ENCODE measurements around the gene BCKDHB. TPM values are rescaled to one million over a fixed set of nuclear protein-coding genes. Genes with fewer than 3 reads are reported as not detected.
A peak's percentile ranks its signal among the peaks of the same experiment; 100 is the strongest.

Gene BCKDHB
- total RNA-seq, 1 experiment from 2014 or later, result 24.3 TPM

DNA sequence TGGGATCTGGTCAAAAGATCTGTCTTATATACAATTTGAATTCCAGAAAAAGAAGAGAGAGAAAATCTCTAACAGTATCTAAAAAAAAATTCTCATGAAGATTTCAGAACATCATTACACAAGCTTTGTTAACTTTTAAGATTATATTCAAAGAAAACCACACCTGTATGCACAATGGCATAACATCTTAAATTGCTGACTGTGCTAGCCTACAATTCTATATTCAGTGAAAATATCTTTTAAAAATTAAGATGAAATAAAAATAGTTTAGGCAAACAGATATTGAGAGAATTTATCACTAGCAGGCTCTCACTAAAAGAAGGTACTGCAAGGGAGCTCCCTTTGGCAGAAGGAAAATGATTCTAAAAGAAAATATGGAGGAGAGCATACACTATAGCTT, 100.3 kb downstream of the BCKDHB start (continued):
- no peak for TF ChIP-seq SMAD4 (CRISPR knock-in tag; IDR thresholded peaks at IDR 0.05)
- TF ChIP-seq, protein P1, sequence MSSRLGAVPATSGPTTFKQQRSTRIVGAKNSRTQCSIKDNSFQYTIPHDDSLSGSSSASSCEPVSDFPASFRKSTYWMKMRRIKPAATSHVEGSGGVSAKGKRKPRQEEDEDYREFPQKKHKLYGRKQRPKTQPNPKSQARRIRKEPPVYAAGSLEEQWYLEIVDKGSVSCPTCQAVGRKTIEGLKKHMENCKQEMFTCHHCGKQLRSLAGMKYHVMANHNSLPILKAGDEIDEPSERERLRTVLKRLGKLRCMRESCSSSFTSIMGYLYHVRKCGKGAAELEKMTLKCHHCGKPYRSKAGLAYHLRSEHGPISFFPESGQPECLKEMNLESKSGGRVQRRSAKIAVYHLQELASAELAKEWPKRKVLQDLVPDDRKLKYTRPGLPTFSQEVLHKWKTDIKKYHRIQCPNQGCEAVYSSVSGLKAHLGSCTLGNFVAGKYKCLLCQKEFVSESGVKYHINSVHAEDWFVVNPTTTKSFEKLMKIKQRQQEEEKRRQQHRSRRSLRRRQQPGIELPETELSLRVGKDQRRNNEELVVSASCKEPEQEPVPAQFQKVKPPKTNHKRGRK (CRISPR knock-in tag; IDR thresholded peaks at IDR 0.05; ENCODE audit: borderline replicate concordance), result no peak

DNA sequence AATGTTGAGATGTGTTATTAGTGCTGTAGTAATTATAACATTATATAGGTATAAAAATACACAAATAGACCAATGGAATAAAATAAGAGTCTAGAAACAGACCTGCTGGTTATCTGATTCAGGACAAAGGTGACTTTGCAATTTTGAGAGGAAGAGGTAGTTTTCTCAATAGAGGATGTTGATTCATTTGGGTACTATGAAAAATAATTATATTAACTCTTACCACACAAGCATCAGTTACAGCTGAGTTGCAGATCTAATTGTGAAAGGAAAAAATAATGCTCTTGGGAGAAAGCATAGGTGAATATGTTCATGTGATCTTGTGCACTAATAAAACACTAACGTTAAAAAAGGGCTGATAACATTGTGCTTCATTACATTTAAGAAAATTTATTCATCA, 103.0 kb downstream of the BCKDHB start:
- no peak overlapping the region for H3K4me3 Mint-ChIP-seq
- POLR2A ChIA-PET, result no interaction called here

GRCh38 chr6:80210618-80211017, 104.1 kb downstream of the BCKDHB start:
- H3K27me3 Mint-ChIP-seq (ENCODE audit: low read depth), result no peaks in the 10 kb centered on the region
- H3K27ac Mint-ChIP-seq, result peak overlapping the region; percentile 93
- ChIA-PET CTCF (interaction anchor here (1.1 kb wide), 1 partner anchor 313 kb away, joined by 4 read pairs; no protein-coding TSS in a partner anchor), POLR2A (no interaction called here)
- H3K4me1 Mint-ChIP-seq, result peaks cover 40% of the 10 kb centered on the region
- H3K4me3 Mint-ChIP-seq, result no peak overlapping the region
- H3K9me3 Mint-ChIP-seq, result no peaks in the 10 kb centered on the region
- DNase-seq (ENCODE audit: low spot score), result no peak
- no peaks in the 10 kb centered on the region for H3K36me3 Mint-ChIP-seq
- TF ChIP-seq ZNF416 (CRISPR knock-in tag; IDR thresholded peaks at IDR 0.05), result no peak
- TF ChIP-seq GABPB1 (CRISPR knock-in tag; IDR thresholded peaks at IDR 0.05), result no peak
- TF ChIP-seq MXD4 (CRISPR knock-in tag; IDR thresholded peaks at IDR 0.05; ENCODE audit: borderline replicate concordance), result no peak
- TF ChIP-seq, protein P2, sequence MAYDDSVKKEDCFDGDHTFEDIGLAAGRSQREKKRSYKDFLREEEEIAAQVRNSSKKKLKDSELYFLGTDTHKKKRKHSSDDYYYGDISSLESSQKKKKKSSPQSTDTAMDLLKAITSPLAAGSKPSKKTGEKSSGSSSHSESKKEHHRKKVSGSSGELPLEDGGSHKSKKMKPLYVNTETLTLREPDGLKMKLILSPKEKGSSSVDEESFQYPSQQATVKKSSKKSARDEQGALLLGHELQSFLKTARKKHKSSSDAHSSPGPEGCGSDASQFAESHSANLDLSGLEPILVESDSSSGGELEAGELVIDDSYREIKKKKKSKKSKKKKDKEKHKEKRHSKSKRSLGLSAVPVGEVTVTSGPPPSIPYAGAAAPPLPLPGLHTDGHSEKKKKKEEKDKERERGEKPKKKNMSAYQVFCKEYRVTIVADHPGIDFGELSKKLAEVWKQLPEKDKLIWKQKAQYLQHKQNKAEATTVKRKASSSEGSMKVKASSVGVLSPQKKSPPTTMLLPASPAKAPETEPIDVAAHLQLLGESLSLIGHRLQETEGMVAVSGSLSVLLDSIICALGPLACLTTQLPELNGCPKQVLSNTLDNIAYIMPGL (CRISPR knock-in tag; IDR thresholded peaks at IDR 0.05), result no peak
- no peak for TF ChIP-seq USF1 (CRISPR knock-in tag; IDR thresholded peaks at IDR 0.05)
- TF ChIP-seq, protein P3, sequence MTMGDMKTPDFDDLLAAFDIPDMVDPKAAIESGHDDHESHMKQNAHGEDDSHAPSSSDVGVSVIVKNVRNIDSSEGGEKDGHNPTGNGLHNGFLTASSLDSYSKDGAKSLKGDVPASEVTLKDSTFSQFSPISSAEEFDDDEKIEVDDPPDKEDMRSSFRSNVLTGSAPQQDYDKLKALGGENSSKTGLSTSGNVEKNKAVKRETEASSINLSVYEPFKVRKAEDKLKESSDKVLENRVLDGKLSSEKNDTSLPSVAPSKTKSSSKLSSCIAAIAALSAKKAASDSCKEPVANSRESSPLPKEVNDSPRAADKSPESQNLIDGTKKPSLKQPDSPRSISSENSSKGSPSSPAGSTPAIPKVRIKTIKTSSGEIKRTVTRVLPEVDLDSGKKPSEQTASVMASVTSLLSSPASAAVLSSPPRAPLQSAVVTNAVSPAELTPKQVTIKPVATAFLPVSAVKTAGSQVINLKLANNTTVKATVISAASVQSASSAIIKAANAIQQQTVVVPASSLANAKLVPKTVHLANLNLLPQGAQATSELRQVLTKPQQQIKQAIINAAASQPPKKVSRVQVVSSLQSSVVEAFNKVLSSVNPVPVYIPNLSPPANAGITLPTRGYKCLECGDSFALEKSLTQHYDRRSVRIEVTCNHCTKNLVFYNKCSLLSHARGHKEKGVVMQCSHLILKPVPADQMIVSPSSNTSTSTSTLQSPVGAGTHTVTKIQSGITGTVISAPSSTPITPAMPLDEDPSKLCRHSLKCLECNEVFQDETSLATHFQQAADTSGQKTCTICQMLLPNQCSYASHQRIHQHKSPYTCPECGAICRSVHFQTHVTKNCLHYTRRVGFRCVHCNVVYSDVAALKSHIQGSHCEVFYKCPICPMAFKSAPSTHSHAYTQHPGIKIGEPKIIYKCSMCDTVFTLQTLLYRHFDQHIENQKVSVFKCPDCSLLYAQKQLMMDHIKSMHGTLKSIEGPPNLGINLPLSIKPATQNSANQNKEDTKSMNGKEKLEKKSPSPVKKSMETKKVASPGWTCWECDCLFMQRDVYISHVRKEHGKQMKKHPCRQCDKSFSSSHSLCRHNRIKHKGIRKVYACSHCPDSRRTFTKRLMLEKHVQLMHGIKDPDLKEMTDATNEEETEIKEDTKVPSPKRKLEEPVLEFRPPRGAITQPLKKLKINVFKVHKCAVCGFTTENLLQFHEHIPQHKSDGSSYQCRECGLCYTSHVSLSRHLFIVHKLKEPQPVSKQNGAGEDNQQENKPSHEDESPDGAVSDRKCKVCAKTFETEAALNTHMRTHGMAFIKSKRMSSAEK (CRISPR knock-in tag; IDR thresholded peaks at IDR 0.05; ENCODE audit: borderline replicate concordance), result no peak
- no peak for TF ChIP-seq RELA (CRISPR knock-in tag; IDR thresholded peaks at IDR 0.05; ENCODE audit: borderline replicate concordance)
- TF ChIP-seq TP53 (CRISPR knock-in tag; IDR thresholded peaks at IDR 0.05), result no peak
- no peak for TF ChIP-seq KAT7 (CRISPR knock-in tag; IDR thresholded peaks at IDR 0.05; ENCODE audit: borderline replicate concordance)
- TF ChIP-seq ELF4 (CRISPR knock-in tag; IDR thresholded peaks at IDR 0.05; ENCODE audit: low read depth), result no peak
- peak; percentile 97 for ATAC-seq

More for the DNA sequence above, 103.0 kb downstream of the BCKDHB start:
- no peak for DNase-seq (ENCODE audit: low spot score)
- CTCF ChIA-PET, result no interaction called here
- Mint-ChIP-seq H3K36me3 (no peaks in the 10 kb centered on the region), H3K27me3 (ENCODE audit: low read depth) (no peaks in the 10 kb centered on the region), H3K27ac (0 out of 2 replicates have a peak overlapping the region, but pooled peaks have one; percentile 8), H3K4me1 (peaks cover 40% of the 10 kb centered on the region), H3K9me3 (no peaks in the 10 kb centered on the region)
- no peak for ATAC-seq
- TF ChIP-seq ZNF396 (CRISPR knock-in tag; IDR thresholded peaks at IDR 0.05; ENCODE audit: borderline replicate concordance) (no peak), GRHL2 (CRISPR knock-in tag; IDR thresholded peaks at IDR 0.05; ENCODE audit: insufficient replicate concordance, severe bottlenecking) (no peak), E2F1 (CRISPR knock-in tag; IDR thresholded peaks at IDR 0.05) (no peak)
- TF ChIP-seq, protein P4, sequence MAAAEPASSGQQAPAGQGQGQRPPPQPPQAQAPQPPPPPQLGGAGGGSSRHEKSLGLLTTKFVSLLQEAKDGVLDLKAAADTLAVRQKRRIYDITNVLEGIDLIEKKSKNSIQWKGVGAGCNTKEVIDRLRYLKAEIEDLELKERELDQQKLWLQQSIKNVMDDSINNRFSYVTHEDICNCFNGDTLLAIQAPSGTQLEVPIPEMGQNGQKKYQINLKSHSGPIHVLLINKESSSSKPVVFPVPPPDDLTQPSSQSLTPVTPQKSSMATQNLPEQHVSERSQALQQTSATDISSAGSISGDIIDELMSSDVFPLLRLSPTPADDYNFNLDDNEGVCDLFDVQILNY (CRISPR knock-in tag; IDR thresholded peaks at IDR 0.05), result no peak

Data from WTC11 (cell line).